LNCAP (cell line): ENCODE results near the gene DPP7.

Experiments
- CTCF ChIP-seq: fragments of 450-650 bp; IDR thresholded peaks from 2 replicates; pipeline ENCODE4 v1.5.1; 2017; ENCODE audit warnings: mild to moderate bottlenecking

Gene DPP7

GRCh38 chr9:137084526-137084925, 30.0 kb downstream of the DPP7 start:
- TF ChIP-seq CTCF, result no peak

GRCh38 chr9:137083394-137084004, 31.0 kb downstream of the DPP7 start:
- TF ChIP-seq CTCF, result no peak

GRCh38 chr9:137082925-137083290, 31.6 kb downstream of the DPP7 start:
- TF ChIP-seq CTCF, result no peak

- TF ChIP-seq CTCF, result no peak
These were observed 32.2 kb downstream of the DPP7 start for GRCh38 chr9:137082222-137082924.

GRCh38 chr9:137080260-137081122, 34.0 kb downstream of the DPP7 start:
- no peak for TF ChIP-seq CTCF

- no peak for TF ChIP-seq CTCF
These were observed 35.1 kb downstream of the DPP7 start for GRCh38 chr9:137079401-137079787.

- no peak for TF ChIP-seq CTCF
These were observed 35.7 kb downstream of the DPP7 start for GRCh38 chr9:137078701-137079400.
